GM10248 (cell line): ENCODE results near the gene HEXIM1.

Experiments
- CTCF ChIA-PET: fragments of 300-600 bp; sonication (Branson Sonifier 250); formaldehyde crosslinking; extraction: SDS; loops from one replicate; lab custom pipeline; 2021; ENCODE audit warnings: antibody characterized with exemption; lab: Yijun Ruan, JAX
- POLR2A ChIA-PET: fragments of 350-650 bp; sonication (Branson Sonifier 250); formaldehyde crosslinking; extraction: SDS; loops from one replicate; lab custom pipeline; 2020; ENCODE audit warnings: antibody characterized with exemption; lab: Yijun Ruan, JAX
- DNase-seq: peaks from one replicate; pipeline ENCODE4 v3.0.0; 2012; ENCODE audit errors: extremely low spot score
- TF ChIP-seq, protein P1 (sequence below): IDR thresholded peaks from 2 replicates; pipeline ENCODE4 v1.5.1; 2012; ENCODE audit warnings: mild to moderate bottlenecking, low read depth; ENCODE audit errors: extremely low read depth, missing control alignments, control extremely low read depth

Gene HEXIM1

DNA sequence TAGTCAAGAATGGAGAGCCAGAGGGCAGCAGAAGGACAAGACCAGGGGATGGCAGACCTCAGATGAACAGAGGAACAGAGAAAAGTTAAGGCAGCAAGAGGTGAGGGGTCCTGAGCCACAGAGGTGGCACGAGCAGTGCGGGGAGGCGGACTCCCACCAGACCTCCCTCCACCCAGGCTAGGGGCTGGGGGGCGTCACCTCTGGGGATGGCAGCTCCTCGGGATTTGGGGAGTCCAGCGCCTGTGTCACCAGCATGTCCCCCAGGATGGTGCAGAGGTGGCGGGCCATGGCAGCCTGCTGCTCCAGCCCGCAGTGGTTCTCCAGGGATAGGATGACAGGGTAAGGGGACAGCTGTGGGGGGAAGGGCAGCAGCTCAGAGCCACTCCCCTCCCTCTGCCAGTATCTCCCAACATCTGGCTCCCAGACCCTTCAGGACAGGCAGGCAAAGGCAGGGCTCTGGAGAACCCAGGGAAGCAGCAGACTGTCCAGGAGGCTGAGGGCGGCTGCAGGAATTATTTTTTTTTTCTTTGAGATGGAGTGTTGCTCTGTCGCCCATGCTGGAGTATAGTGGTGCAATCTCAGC lies 31.8 kb upstream of the HEXIM1 start:
- no peak for DNase-seq
- ChIA-PET POLR2A (no interaction called here), CTCF (interaction anchor here (4.2 kb wide), 1 partner anchor 19 kb away, joined by 21 read pairs; the partner anchor contains the start of gene ACBD4)
- TF ChIP-seq, protein P1, sequence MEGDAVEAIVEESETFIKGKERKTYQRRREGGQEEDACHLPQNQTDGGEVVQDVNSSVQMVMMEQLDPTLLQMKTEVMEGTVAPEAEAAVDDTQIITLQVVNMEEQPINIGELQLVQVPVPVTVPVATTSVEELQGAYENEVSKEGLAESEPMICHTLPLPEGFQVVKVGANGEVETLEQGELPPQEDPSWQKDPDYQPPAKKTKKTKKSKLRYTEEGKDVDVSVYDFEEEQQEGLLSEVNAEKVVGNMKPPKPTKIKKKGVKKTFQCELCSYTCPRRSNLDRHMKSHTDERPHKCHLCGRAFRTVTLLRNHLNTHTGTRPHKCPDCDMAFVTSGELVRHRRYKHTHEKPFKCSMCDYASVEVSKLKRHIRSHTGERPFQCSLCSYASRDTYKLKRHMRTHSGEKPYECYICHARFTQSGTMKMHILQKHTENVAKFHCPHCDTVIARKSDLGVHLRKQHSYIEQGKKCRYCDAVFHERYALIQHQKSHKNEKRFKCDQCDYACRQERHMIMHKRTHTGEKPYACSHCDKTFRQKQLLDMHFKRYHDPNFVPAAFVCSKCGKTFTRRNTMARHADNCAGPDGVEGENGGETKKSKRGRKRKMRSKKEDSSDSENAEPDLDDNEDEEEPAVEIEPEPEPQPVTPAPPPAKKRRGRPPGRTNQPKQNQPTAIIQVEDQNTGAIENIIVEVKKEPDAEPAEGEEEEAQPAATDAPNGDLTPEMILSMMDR: no peak

DNA sequence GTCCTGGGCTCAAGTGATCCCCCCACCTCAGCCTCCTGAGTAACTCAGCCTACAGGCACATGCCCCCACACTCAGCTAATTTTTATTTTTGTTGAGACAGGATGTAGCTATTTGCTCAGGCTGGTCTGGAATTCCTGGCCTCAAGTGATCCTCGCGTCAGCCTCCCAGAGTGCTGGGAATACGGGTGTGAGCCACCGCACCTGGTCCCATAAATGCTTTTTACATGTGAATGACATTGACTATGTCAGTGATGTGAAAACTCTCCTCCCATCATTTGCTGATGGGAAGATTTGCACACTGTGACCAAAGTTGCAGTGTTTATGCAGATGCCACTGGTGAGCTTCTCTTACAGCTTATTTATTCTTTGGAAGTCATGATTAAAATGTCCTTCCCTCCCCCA lies 30.9 kb upstream of the HEXIM1 start:
- CTCF ChIA-PET: interaction anchor here (3.0 to 4.2 kb wide), 3 partner anchors 18 to 80 kb away, joined by 10 to 30 read pairs (median 21); partner anchors contain the start of gene ACBD4

DNA sequence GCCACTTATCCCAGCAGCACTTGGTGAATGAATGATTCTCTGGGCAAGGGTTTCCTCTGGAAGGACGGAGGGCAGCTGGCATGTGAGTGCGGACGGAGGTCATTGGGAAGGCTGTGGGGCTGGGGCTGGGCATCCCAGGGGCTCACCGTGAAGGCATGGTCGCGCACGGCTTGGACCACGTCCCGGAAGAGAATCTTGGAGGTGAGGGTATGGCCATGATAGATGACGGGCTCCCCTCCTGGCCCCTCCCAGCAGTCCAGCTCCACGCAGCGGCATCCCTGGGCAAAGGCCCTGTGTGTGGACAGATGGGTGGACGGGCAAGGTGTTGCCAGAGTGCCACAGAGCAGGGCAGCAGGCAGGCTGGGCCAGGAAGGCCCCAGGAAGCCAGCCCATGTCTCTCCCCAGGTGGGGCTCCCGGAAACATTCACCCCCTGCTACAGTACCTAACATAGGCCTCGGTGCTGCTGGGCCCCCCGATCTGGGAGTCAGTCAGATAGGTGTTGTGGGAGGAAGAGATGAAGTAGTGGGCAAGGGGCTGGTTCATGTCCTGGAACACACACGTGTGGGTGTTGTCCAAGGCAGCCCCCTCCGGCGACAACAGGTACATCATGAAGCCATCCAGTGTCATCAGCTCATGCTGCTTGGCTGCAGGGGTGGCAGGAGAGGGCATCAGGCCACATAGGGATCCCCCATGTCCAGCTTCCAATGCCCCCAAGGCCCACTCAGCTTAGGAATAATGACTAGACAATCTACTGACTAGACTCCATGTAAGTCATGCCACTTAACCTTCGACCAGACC lies 30.2 kb upstream of the HEXIM1 start:
- CTCF ChIA-PET: interaction anchor here (1.1 to 4.2 kb wide), 5 partner anchors 13 to 198 kb away, joined by 4 to 30 read pairs (median 10); partner anchors contain the start of gene ACBD4

More for the DNA sequence above, 30.9 kb upstream of the HEXIM1 start:
- POLR2A ChIA-PET: no interaction called here
- TF ChIP-seq, protein P1: no peak
- no peak for DNase-seq

DNA sequence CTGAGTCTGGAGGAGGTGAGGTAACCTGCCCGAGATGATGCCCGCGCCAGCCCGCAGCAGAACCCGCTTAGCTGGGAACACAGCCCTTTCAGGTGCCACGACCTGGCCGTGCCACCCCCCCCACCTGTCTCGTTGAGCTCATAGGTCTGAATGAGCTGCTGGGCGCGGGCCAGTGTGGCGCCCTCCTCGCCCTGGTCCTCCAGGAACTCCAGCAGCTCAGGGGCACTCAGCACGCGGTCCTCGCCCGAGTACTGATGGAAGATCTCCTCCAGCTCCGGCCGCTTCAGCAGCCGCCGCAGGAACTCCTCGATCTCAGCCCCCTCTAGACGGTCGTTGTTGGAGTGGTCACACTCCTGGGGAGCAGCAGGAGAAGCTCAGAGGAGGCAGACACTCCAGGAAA lies 29.6 kb upstream of the HEXIM1 start:
- CTCF ChIA-PET: interaction anchor here (0.7 to 4.2 kb wide), 6 partner anchors 9 to 199 kb away, joined by 3 to 30 read pairs (median 8); partner anchors contain the start of gene ACBD4
- no peak for DNase-seq
- POLR2A ChIA-PET: no interaction called here
- TF ChIP-seq, protein P1: no peak

More for the DNA sequence above, 30.2 kb upstream of the HEXIM1 start:
- DNase-seq: no peak
- TF ChIP-seq, protein P1: no peak
- POLR2A ChIA-PET: no interaction called here

DNA sequence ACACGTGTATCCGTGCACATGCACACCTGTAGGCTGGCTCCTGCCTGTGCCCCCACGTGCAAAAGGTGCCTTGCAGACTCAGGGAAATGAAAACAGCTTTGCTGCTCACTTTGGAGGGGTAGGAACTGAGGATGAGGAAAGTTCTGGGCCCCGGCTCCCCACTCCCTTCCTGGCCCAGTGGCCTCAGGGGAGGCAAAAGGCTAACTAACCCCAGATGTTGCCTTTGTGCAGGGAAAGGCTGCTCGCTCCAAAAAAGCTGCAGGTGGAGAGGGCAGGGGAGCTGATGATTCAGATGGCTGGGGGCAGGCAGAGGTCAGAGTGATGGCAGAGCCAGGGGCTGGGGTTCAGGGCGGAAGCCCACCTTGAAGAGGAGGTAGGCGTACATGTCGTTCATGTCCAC lies 28.3 kb upstream of the HEXIM1 start:
- ChIA-PET CTCF (interaction anchor here (1.3 to 4.0 kb wide), 3 partner anchors 15 to 78 kb away, joined by 7 to 30 read pairs (median 10); partner anchors contain the start of gene ACBD4), POLR2A (interaction anchor here (0.5 to 1.1 kb wide), 2 partner anchors 30 to 35 kb away, joined by 3 to 4 read pairs; no protein-coding TSS in a partner anchor)
- TF ChIP-seq, protein P1: no peak
- DNase-seq: no peak

DNA sequence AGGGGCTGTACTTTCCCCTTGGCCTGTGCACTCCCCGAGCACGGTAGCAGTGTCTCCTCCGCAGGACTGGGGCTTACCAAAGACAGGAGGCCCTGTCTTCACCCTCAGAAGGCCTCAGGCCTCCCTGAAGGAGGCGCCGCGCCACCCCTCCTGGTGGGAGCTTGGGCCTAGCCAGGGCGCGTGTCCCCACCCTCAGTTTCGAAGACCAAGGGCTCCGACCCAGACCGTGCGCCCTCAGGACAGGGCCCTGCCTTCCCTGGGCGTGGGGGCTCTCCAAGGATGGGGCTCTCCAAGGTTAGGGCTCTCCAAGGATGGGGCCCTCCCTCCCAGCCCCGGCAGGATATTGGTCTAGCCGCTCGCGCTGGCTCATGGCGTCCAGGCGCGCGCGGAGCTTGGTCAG lies 27.7 kb upstream of the HEXIM1 start:
- CTCF ChIA-PET: interaction anchor here (1.3 to 4.0 kb wide), 2 partner anchors 15 to 23 kb away, joined by 7 to 30 read pairs; partner anchors contain the start of gene ACBD4
- POLR2A ChIA-PET: interaction anchor here (0.5 to 1.1 kb wide), 2 partner anchors 30 to 34 kb away, joined by 3 to 4 read pairs; no protein-coding TSS in a partner anchor
- DNase-seq: no peak
- TF ChIP-seq, protein P1: no peak
